HG03039 (cell line): ENCODE results near the gene ADCY9.

Experiments
- ATAC-seq: cut with Tn5 transposase; IDR thresholded peaks from one replicate; pipeline ENCODE4 v1.9.1; 2021; ENCODE audit warnings: mild to moderate bottlenecking, moderate library complexity; ENCODE audit not compliant: unreplicated experiment

The ADCY9 gene

GRCh38 chr16:3924763-3925162, 191.5 kb downstream of the ADCY9 start:
- no peak for ATAC-seq

- ATAC-seq: no peak
Observed at GRCh38 chr16:3922241-3922640, 194.0 kb downstream of the ADCY9 start.

- no peak for ATAC-seq
Observed at GRCh38 chr16:3920206-3920605, 196.0 kb downstream of the ADCY9 start.

GRCh38 chr16:3919413-3919812, 196.8 kb downstream of the ADCY9 start:
- no peak for ATAC-seq

GRCh38 chr16:3915426-3916260, 200.6 kb downstream of the ADCY9 start:
- no peak for ATAC-seq

GRCh38 chr16:3912897-3913296, 203.3 kb downstream of the ADCY9 start:
- ATAC-seq: no peak
